GM18505 (cell line): Measurements from ENCODE around the gene MFAP5.
"Not testable (repeated sequence)": the region's sequence is repeated elsewhere in the genome, so short reads cannot be mapped to it uniquely, and the experiment has no call there.

Source experiments
- ATAC-seq: cut with Tn5 transposase; IDR thresholded peaks from one replicate; pipeline ENCODE4 v1.9.1; 2021; ENCODE audit not compliant: unreplicated experiment
- POLR2A ChIP-seq: IDR thresholded peaks from 4 replicates; pipeline ENCODE4 v1.6.1; 2011; ENCODE audit warnings: borderline replicate concordance; ENCODE audit not compliant: insufficient read depth, insufficient read length; ENCODE audit errors: extremely low read depth

The MFAP5 gene

DNA sequence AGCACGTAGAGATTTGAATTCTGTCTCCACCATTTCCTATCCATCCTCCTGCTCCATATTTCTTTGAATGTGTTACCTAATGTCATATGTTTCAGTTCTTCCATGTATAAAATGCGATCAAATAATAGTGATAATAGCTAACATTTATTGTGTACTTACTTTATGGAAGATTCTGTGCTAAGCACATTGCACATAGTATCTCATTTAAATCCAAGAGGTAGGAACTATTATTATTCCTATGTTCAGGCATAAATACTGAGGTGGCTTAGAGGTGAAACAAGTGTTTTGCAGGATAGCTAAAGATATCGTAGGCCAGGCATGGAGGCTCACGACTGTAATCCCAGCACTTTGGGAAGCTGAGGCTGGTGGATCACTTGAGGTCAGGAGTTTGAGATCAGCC lies 32.5 kb downstream of the MFAP5 start:
- TF ChIP-seq POLR2A: no peak
- no peak for ATAC-seq

DNA sequence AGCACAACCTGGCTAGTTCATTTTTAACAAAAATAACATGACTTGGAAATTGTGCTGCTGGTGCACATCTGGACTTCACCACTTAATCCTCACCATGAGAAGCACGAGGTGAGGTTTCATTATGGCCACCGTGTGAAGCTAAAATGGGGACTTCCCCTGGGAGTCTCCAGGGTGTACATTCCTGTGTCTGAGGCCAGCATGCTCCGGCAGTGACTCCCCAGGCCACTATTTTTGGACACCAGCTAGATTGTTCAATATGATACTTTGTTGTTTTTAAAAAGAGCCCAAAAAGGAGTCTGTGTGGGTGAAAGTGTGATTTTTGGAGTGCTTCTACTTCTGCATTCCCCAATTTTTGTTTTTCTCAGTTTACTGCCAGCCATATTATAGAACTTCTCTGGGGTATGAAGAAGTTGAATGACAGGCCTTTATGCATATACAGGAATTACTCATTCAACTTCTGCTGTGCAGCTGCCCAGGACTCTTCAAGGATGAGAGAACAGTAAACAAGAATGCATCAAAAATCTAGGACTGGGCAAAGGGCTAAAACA lies 33.1 kb downstream of the MFAP5 start:
- peak; percentile 95 for ATAC-seq
- TF ChIP-seq POLR2A: no peak

- no peak for TF ChIP-seq POLR2A
- ATAC-seq: no peak
Observed at GRCh38 chr12:8628731-8629130, 33.9 kb downstream of the MFAP5 start.

GRCh38 chr12:8624750-8625149 lies 37.9 kb downstream of the MFAP5 start:
- not testable (repeated sequence) for ATAC-seq

- no peak for TF ChIP-seq POLR2A
- no peak for ATAC-seq
Observed at GRCh38 chr12:8622646-8623045, 40.0 kb downstream of the MFAP5 start.

GRCh38 chr12:8615206-8615605 lies 47.4 kb downstream of the MFAP5 start:
- no peak for TF ChIP-seq POLR2A
- ATAC-seq: no peak

GRCh38 chr12:8613881-8614280 lies 48.7 kb downstream of the MFAP5 start:
- ATAC-seq: not testable (repeated sequence)

DNA sequence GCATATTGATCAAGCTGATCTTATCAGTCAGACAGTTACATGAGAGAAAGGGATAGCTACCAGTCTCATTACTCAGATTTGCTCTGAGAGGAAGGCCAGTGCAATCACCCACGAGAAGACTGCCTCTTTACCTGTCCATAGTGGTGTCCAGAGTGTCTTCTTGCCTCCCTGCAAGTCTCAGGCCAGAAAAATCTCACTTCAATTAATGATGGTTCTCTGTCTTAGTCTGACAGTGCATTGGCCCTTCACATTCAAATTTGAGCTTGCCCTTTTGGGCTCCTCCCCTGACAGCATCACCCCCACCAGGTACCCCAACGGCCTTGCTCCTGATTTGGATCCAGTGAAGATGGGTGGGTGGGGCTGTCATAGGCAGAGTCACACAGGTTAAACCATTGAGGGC lies 50.0 kb downstream of the MFAP5 start, which contains the start of gene AICDA:
TSS of gene AICDA (minus strand) at position 231 of the 400 bp plus-strand sequence. CDS start at position 139, 92 bp downstream.
- ATAC-seq: no peak

DNA sequence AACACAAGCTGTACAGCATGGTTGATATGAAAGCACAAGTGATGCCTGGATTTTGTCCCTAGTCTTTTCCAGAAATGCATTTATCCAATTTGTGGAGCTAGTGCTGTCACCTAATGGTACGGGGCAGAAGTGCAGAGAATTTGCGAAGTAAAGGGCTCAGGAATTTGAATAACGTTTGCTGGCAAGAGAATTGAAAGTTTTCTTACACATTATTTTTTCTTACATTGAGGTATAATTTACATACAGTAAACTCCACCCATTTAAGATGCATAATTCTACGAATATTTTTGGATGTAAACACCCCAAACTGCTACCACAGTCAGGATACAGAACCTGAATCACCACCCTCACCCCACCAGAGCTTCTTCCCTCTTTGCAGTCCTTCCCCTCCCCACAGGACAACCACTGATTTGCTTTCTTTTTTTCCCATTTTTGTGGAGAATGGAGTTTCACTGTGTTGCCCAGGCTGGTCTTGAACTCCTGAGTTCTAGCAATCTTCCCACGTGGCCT lies 53.5 kb downstream of the MFAP5 start:
- no peak for ATAC-seq
- TF ChIP-seq POLR2A: peak; percentile 36

More for the DNA sequence above, 50.0 kb downstream of the MFAP5 start, which contains the start of gene AICDA:
- TF ChIP-seq POLR2A: peak; percentile 80

DNA sequence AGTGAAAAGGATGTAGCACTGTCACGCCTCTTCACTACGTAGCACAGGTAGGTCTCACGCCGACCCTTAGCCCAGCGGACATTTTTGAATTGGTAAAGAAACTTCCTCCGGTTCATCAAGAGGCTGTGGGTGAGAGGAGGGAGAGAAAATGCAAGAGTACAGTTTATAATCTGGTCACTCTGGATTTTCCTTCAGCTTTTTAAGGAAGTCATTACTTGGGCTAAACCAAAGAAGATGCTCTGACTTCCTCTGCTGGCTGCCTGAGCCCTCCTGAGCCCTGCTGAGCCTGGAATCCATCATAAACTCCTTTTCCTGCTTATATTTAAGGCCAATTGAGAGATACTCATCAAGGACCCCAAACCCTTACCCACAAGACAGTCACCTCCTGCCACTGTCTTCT lies 55.7 kb downstream of the MFAP5 start:
- ATAC-seq: no peak
- no peak for TF ChIP-seq POLR2A

DNA sequence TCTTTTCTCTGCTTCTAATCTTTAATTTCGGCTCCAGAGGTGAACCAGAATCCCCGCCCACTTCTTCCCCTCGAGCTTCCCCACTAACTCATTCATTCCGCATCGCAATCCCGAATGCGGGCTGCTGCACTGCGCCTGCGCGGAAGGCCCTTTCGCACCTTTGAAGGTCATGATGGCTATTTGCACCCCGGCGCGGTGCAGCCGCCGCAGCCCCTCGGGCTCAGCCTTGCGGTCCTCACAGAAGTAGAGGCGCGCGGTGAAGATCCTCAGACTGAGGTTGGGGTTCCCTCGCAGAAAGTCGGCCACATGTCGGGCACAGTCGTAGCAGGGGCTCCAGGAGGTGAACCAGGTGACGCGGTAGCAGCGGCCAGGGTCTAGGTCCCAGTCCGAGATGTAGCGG lies 57.6 kb downstream of the MFAP5 start:
- ATAC-seq: no peak
- no peak for TF ChIP-seq POLR2A

DNA sequence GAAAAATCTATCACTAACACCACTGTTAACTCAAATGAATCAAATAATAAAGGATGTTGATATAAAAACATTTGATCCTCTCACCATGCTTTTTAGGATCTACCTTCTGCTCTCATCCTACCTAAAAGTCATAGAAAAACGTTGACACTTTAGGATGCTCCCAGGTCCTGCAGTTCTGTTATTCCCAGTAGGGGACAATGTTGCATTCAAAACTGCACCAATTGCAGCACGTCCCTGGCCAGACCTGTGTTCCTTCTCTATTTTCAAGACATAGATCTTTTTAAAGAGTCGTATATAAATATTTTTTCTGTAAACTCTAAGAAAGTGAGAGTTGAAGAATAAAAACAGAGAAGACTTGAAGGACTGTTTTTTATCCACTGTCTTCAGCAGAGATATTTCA lies 58.8 kb downstream of the MFAP5 start:
- TF ChIP-seq POLR2A: no peak
- no peak for ATAC-seq

GRCh38 chr12:8603286-8603685 lies 59.3 kb downstream of the MFAP5 start:
- TF ChIP-seq POLR2A: no peak
- ATAC-seq: no peak

- no peak for ATAC-seq
- TF ChIP-seq POLR2A: no peak
Observed at GRCh38 chr12:8596561-8596960, 66.1 kb downstream of the MFAP5 start.
